Muscle of leg (tissue), 11 donors: Measurements from ENCODE around the gene AKT1S1. TPM values are rescaled to one million over a fixed set of nuclear protein-coding genes. Genes with fewer than 3 reads are reported as not detected.
A peak's percentile ranks its signal among the peaks of the same experiment; 100 is the strongest.

Experiments used
- DNase-seq: peaks from one replicate; pipeline ENCODE4 v3.0.0; 2013
- H3K27ac ChIP-seq: one replicate; pipeline ENCODE4 v1.5.1; 2013; ENCODE audit warnings: mild to moderate bottlenecking, low read length, control low read depth
- H3K27me3 ChIP-seq: one replicate; pipeline ENCODE4 v1.6.1; 2013; ENCODE audit warnings: low read length; ENCODE audit not compliant: control insufficient read depth, insufficient read depth
- H3K36me3 ChIP-seq: one replicate; pipeline ENCODE4 v1.6.1; 2013; ENCODE audit warnings: low read length; ENCODE audit not compliant: control insufficient read depth, insufficient read depth
- H3K4me1 ChIP-seq: one replicate; pipeline ENCODE4 v1.6.1; 2013; ENCODE audit warnings: low read length; ENCODE audit not compliant: control insufficient read depth, insufficient read depth
- H3K4me3 ChIP-seq: one replicate; pipeline ENCODE4 v1.5.1; 2013; ENCODE audit warnings: low read length, control low read depth
- H3K9me3 ChIP-seq: replicated peaks from 2 replicates; pipeline ENCODE4 v1.6.1; 2013; ENCODE audit warnings: low read depth, low read length; ENCODE audit not compliant: control insufficient read depth
- WGBS: methylation state at CpG from one replicate; pipeline ENCODE4 v1.1.5; 2013; ENCODE audit warnings: missing lambda C conversion rate; ENCODE audit not compliant: insufficient coverage; 5-methylcytosine and 5-hydroxymethylcytosine counted together
- polyA plus RNA-seq, 8 donors: library from polyadenylated mRNA; unstranded; fragments of 120-200 nt; gene quantifications; one replicate each; pipeline versions ENCODE4 v1.2.1 to v1.2.3, GENCODE V29; 2013; ENCODE audit warnings: inconsistent platforms in 1 of 8, low replicate concordance in 1 of 8; ENCODE audit not compliant: insufficient read length in 8 of 8, insufficient read depth in 1 of 8
- total RNA-seq: library from RNA; stranded (reverse); fragments of 120-200 nt; gene quantifications from one replicate; pipeline ENCODE4 v1.2.4, GENCODE V29; 2013

The AKT1S1 gene
- total and polyA plus RNA-seq, 9 donors: 6.7 to 42.3 (median 40.1) TPM

DNA sequence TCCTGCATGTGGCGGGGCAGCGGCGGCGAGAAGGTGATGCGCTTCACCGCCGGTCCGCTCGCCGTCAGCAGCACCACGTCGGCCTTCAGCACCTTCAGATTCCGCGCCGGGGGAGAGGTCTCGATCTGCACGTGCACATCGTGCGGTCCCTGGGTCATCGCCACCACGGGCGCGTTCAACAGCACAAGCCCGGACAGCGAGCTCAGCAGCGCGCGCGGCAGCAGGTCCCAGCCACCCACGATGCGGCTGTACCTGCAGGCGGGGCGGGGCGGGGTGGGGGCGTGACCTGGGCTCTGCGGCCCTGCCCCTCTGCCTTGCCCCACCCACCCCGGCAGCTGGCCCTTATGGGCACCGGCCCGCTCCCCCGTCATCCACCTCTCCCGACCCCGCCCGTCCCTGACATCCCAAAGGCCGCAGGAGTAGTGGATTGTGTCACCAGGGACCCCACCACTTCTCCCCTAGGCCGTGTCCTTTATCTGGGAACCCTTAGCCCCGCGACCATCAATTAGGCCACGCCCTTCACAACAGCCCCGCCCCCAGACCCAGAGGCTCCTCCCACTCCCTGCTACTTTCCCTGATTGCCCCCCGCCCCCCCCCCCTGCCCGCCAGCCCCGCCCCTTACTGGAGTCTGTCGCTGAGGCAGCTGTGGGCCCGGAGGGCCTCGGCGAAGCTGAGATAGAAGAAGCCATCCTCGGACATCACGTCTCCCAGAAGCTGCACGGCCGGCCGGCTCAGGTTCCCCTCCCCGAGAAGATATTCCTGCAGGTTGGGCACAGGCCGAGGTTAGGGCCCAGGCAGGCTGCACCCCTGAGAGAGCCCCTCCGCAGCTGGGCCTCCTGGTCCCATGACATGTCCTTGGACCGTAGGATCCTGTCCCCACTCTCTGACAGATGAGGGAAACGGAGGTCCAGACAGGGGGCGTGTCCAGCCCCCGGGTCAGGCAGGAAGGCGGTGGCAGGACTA, 13.5 kb upstream of the AKT1S1 start:
- Histone ChIP-seq H3K27ac (no peak overlapping the region), H3K27me3 (peaks cover 20% of the 10 kb centered on the region), H3K9me3 (no peaks in the 10 kb centered on the region), H3K4me3 (peak overlapping the region; percentile 21), H3K36me3 (peaks cover 8% of the 10 kb centered on the region), H3K4me1 (peaks cover 20% of the 10 kb centered on the region)
- no peak for DNase-seq
- 6% methylated on average over 54 of the region's 69 CpGs for WGBS

DNA sequence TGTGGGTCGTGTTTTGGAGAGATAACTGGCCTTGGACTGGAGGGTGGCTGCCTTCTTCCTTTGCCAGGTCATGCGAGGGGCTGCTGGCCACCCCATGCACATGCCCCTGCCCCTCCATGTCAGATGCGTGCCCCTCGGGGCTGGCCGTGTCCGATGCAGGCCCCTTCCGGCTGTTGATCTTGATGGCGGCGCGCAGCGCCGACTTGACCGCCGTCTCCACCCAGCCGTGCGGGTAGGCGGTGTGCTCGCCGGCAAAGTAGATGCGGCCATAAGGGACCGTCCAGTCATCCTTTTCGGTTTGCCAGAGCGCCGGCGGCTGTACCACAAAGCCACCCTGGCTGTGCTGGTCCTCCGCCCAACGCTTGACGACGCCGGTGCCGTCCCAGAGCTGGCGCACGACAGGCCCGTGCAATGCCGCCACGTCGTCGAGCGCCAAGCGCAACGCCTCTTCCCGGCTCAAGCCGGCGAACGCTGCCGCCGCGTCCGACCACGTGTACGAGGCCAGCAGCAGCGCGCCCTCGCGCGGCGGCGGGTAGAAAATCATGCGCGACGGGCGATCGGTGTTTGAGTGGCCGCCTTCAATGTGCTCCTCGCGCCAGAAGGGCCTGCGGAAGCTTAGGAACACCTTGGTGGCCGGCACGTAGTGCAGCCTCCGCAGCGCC, 12.7 kb upstream of the AKT1S1 start:
- no peaks in the 10 kb centered on the region for H3K9me3 ChIP-seq
- WGBS: 15% methylated on average over 70 of the region's 71 CpGs
- H3K4me3 ChIP-seq: peak overlapping the region; percentile 21
- H3K4me1 ChIP-seq: peaks cover 20% of the 10 kb centered on the region
- peak; percentile 82 for DNase-seq
- no peak overlapping the region for H3K27ac ChIP-seq
- peaks cover 20% of the 10 kb centered on the region for H3K27me3 ChIP-seq
- peaks cover 11% of the 10 kb centered on the region for H3K36me3 ChIP-seq

DNA sequence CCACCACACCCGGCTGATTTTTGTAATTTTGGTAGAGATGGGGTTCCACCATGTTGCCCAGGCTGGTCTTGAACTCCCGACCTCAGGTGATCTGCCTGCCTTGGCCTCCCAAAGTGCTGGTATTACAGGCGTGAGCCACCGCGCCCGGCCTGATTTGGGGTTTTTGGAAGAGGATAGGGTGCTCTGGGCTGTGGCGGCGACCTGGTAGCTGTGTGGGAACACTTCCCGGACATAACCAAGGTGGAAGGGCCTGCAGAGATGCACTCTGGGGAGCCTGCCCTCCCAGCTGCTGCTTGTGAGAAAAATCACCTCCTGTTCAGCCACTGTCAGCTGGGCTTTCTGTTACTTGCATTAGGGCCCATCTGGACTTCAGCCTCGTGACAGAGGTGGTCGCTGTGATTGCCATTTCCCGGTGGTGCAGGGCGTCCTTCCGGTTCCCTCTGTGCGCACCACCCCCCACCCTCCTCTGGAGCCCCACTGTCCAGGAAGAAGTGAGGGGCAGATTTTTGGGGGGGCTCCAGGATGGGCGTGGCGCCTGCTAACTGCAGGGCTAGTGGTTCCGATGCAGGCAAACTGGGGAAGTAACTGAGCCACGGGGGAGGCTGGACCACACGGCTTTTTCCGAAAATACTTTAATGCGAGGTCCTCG, 12.0 kb upstream of the AKT1S1 start:
- WGBS: 75% methylated on average over 10 of the region's 23 CpGs
- peaks cover 20% of the 10 kb centered on the region for H3K4me1 ChIP-seq
- no peaks in the 10 kb centered on the region for H3K9me3 ChIP-seq
- H3K27me3 ChIP-seq: peaks cover 20% of the 10 kb centered on the region
- peaks cover 18% of the 10 kb centered on the region for H3K36me3 ChIP-seq
- H3K27ac ChIP-seq: no peak overlapping the region
- H3K4me3 ChIP-seq: no peak overlapping the region
- no peak for DNase-seq

DNA sequence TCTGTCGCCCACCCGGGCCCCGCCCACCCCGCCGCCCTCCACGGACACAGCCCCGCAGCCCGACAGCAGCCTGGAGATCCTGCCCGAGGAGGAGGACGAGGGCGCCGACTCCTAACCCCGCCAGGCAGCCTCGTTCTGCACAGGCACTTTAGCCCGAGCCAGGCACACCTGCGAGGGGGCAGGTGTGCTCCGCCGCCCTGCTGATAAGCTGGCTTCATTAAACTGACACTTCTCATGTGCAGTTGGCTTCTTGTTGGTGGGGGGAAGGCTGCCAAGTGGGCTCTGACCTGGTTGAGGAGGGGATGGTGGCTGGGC, 11.3 kb upstream of the AKT1S1 start:
- Histone ChIP-seq H3K9me3 (no peaks in the 10 kb centered on the region), H3K36me3 (peaks cover 24% of the 10 kb centered on the region), H3K27me3 (peaks cover 18% of the 10 kb centered on the region), H3K4me1 (peaks cover 20% of the 10 kb centered on the region), H3K27ac (no peak overlapping the region), H3K4me3 (no peak overlapping the region)
- no peak for DNase-seq
- 82% methylated on average over 10 of the region's 18 CpGs for WGBS

DNA sequence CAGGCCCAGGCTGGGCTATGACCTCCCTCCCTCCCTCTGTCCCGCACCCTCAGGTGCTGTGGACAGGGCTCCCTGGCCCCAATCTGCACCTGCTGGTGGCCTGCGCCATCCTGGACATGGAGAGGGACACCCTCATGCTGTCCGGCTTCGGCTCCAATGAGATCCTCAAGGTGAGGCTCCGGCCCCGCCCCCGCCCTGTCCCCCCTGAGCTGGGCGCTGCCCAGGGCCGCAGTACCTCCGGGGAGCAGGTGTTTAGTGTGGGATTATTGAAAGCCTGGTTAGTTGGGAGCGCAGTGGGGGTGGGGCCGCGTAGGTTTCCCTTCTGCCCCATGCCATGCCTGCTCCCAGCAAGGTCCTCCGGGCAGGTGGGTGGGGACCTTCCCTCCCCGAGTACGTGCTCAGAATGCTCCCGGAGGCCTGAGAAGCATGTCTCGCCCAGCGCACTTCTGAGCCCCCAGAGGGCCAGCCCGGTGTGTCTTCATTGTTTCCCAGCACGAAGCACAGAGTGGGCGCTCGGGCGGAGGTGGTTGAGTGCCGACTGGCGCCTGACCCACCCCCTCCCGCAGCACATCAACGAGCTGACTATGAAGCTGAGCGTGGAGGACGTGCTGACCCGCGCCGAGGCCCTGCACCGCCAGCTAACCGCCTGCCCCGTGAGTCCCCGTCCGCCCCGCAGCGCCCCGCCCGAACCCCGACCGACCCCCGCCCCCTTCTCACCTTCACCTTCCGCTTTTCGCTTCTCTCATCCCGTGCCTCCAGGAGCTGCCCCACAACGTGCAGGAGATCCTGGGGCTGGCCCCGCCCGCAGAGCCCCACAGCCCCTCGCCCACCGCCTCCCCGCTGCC, 10.7 kb upstream of the AKT1S1 start:
- Histone ChIP-seq H3K27me3 (peaks cover 13% of the 10 kb centered on the region), H3K9me3 (no peaks in the 10 kb centered on the region), H3K36me3 (peaks cover 30% of the 10 kb centered on the region), H3K4me1 (peaks cover 20% of the 10 kb centered on the region), H3K27ac (no peak overlapping the region), H3K4me3 (no peak overlapping the region)
- no peak for DNase-seq
- WGBS: 62% methylated on average over 39 of the region's 54 CpGs

DNA sequence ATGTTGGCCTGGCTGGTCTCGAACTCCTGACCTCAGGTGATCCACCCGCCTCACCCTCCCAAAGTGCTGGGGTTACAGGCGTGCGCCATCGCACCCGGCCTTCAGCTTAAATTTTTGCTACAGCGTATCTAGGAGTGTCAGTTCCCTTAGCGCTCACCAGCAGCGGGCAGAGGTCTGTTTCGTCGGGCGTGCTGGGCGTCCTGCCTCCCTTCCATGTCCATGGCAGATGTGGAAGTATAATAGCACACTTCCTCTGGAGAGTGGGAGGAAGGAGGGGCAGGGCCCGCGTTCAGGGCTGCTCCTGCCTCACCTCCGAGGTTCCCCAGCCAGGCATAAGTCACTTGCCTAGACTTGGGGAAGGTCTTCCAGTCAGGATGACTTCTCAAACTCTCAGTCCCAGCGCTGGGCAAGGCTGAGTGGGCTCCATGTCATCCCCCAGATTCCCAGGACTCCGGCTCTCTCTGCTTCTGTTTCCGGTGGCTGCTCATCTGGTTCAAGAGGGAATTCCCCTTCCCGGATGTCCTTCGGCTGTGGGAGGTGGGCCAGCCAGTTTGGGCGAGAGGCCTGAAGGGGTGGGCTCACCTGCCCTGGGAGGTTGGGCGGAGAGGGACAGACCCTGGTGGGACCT, 10.0 kb upstream of the AKT1S1 start:
- Histone ChIP-seq H3K4me3 (no peak overlapping the region), H3K36me3 (peaks cover 38% of the 10 kb centered on the region), H3K27ac (no peak overlapping the region), H3K4me1 (peaks cover 20% of the 10 kb centered on the region), H3K27me3 (peaks cover 7% of the 10 kb centered on the region), H3K9me3 (no peaks in the 10 kb centered on the region)
- DNase-seq: no peak
- 61% methylated on average over 19 of the region's 23 CpGs for WGBS

DNA sequence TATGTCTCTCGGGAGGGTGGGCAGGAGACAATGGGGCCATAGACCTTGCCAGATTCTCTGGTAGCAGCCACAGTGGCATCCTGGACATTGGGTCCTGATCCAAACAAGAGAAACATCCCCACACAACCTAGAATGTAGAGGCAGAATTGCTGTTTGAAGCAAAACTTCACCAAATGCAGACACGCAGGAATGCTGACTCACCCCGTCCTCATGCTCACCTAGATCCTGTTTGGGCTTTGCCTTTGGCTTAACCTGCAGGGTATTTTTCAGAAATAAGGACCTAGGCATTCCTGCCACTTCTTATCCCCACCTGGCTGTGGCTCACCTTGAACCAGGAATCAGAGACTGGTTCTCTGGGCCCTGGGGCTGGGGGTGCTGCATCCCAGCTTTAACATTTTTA, 7.6 kb upstream of the AKT1S1 start:
- H3K9me3 ChIP-seq: no peaks in the 10 kb centered on the region
- no CpG with 5 or more reads among the region's 3 CpGs for WGBS
- no peak for DNase-seq

DNA sequence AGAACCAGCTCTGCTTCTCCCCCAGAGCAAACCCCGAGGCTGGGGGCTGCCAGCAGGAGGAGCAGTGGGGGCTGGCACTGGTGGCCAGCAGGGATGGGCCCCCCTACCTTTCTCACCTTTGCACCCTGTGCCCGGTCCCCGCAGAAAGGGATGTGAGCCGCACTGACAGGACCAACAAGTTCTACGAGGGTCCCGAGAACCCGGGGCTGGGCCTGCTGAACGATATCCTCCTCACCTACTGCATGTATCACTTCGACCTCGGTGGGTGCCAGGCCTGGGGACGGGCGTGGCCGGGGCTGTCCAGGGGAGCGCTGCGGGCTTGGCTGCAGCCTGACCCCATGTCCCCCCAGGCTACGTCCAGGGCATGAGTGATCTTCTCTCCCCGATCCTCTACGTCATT, 7.0 kb upstream of the AKT1S1 start:
- WGBS: 93% methylated on average over 7 of the region's 18 CpGs
- Histone ChIP-seq H3K27me3 (no peaks in the 10 kb centered on the region), H3K9me3 (no peaks in the 10 kb centered on the region), H3K4me3 (no peak overlapping the region), H3K4me1 (peaks cover 6% of the 10 kb centered on the region), H3K27ac (no peak overlapping the region), H3K36me3 (peaks cover 64% of the 10 kb centered on the region)
- no peak for DNase-seq

More for the DNA sequence above, 7.6 kb upstream of the AKT1S1 start:
- Histone ChIP-seq H3K27me3 (peaks cover 3% of the 10 kb centered on the region), H3K4me3 (no peak overlapping the region), H3K27ac (no peak overlapping the region), H3K4me1 (peaks cover 8% of the 10 kb centered on the region), H3K36me3 (peaks cover 61% of the 10 kb centered on the region)

DNA sequence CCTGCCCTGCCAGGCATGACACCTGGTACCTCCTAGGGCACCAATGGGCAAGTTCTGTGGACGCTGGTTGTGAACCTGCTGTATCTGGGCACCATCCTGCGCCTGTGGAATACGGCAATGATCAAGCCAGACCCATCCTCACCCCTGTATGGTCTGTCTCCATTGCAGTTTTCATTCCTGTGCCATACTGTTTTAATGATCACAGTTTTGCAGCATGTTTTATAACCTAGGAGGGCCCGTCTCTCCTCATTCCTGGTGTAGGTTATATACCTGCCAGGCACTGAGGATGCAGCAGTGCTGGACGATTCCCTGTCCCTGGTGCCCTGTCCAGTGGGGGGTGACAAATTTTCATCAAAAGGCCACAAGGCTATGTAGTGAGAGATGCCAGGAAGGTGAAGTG, 5.9 kb upstream of the AKT1S1 start:
- peaks cover 68% of the 10 kb centered on the region for H3K36me3 ChIP-seq
- DNase-seq: no peak
- H3K27me3 ChIP-seq: no peaks in the 10 kb centered on the region
- no peak overlapping the region for H3K27ac ChIP-seq
- H3K4me3 ChIP-seq: no peak overlapping the region
- H3K9me3 ChIP-seq: no peaks in the 10 kb centered on the region
- 97% methylated on average over 5 of the region's 5 CpGs for WGBS
- H3K4me1 ChIP-seq: peaks cover 14% of the 10 kb centered on the region
